ENCODE results near the gene DNAJB8.

Gene DNAJB8

DNA sequence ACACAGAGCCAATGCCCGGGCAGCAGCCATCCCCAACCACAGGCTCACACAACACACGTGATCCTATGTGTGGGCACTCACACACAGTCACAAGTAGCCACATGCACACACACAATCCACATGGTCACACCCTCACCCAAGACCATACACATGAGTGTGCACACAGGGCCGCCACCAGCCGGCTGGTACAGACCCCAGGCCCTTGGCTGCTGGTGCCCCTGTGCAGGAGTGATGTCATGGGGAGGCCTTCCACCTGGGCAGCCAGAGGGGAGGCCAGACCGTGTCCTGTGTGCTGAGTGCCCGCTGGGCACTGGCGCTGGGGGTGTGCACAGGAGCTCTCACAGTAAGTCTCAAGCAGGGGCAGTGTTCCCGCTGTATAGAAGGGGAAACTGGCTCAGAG is 36.9 kb downstream of the DNAJB8 start:
- TF ChIP-seq, protein P1, sequence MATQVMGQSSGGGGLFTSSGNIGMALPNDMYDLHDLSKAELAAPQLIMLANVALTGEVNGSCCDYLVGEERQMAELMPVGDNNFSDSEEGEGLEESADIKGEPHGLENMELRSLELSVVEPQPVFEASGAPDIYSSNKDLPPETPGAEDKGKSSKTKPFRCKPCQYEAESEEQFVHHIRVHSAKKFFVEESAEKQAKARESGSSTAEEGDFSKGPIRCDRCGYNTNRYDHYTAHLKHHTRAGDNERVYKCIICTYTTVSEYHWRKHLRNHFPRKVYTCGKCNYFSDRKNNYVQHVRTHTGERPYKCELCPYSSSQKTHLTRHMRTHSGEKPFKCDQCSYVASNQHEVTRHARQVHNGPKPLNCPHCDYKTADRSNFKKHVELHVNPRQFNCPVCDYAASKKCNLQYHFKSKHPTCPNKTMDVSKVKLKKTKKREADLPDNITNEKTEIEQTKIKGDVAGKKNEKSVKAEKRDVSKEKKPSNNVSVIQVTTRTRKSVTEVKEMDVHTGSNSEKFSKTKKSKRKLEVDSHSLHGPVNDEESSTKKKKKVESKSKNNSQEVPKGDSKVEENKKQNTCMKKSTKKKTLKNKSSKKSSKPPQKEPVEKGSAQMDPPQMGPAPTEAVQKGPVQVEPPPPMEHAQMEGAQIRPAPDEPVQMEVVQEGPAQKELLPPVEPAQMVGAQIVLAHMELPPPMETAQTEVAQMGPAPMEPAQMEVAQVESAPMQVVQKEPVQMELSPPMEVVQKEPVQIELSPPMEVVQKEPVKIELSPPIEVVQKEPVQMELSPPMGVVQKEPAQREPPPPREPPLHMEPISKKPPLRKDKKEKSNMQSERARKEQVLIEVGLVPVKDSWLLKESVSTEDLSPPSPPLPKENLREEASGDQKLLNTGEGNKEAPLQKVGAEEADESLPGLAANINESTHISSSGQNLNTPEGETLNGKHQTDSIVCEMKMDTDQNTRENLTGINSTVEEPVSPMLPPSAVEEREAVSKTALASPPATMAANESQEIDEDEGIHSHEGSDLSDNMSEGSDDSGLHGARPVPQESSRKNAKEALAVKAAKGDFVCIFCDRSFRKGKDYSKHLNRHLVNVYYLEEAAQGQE (IDR thresholded peaks at IDR 0.05; ENCODE audit: low read depth) = no peak
- no peak for TF ChIP-seq TAF1 (IDR thresholded peaks at IDR 0.05; ENCODE audit: low read depth)
- TF ChIP-seq CREB1 (IDR thresholded peaks at IDR 0.05; ENCODE audit: low read depth) = no peak
- TF ChIP-seq EGR1 (IDR thresholded peaks at IDR 0.05) = no peak
- TF ChIP-seq FOXM1 (IDR thresholded peaks at IDR 0.05; ENCODE audit: borderline replicate concordance, low read depth) = no peak
- no peak for TF ChIP-seq RAD21 (IDR thresholded peaks at IDR 0.05; ENCODE audit: low read depth)
- TF ChIP-seq CEBPB (IDR thresholded peaks at IDR 0.05) = no peak
- no peak for TF ChIP-seq EP300 (IDR thresholded peaks at IDR 0.05; ENCODE audit: borderline replicate concordance)
- no peak for TF ChIP-seq ZBTB7A (IDR thresholded peaks at IDR 0.05; ENCODE audit: low read depth)
- TF ChIP-seq, protein P2, sequence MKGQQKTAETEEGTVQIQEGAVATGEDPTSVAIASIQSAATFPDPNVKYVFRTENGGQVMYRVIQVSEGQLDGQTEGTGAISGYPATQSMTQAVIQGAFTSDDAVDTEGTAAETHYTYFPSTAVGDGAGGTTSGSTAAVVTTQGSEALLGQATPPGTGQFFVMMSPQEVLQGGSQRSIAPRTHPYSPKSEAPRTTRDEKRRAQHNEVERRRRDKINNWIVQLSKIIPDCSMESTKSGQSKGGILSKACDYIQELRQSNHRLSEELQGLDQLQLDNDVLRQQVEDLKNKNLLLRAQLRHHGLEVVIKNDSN (IDR thresholded peaks at IDR 0.05) = no peak
- TF ChIP-seq, protein P3, sequence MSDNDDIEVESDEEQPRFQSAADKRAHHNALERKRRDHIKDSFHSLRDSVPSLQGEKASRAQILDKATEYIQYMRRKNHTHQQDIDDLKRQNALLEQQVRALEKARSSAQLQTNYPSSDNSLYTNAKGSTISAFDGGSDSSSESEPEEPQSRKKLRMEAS (IDR thresholded peaks at IDR 0.05) = no peak
- TF ChIP-seq TEAD4 (IDR thresholded peaks at IDR 0.05) = no peak
- TF ChIP-seq NFIC (IDR thresholded peaks at IDR 0.05) = no peak
- TF ChIP-seq YY1 (IDR thresholded peaks at IDR 0.05; ENCODE audit: low read depth) = no peak
- TF ChIP-seq TCF12 (IDR thresholded peaks at IDR 0.05; ENCODE audit: low read depth) = no peak

DNA sequence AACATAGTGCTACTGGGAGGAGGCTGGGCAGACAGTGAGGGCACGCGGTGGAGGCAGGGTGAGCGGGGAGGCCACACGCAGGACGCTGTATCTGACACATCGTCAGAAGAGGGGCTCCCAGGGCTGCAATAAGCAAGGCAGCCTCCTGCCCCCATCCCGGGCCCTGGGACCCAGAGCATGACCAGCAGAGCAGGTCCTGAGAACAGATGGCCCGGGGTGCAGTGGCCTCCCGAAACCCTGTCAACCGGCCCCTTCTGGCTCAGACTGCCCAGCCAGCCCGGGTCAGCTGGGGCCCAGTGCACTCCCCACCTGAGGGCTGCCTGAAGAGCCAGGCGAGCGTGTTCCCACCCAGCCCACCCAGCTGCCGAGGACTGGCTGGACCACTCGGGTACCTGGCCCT is 37.4 kb downstream of the DNAJB8 start:
- TF ChIP-seq NFIC (IDR thresholded peaks at IDR 0.05) (no peak), EP300 (IDR thresholded peaks at IDR 0.05; ENCODE audit: borderline replicate concordance) (no peak), EGR1 (IDR thresholded peaks at IDR 0.05) (no peak), TCF12 (IDR thresholded peaks at IDR 0.05; ENCODE audit: low read depth) (no peak), TAF1 (IDR thresholded peaks at IDR 0.05; ENCODE audit: low read depth) (no peak), FOXM1 (IDR thresholded peaks at IDR 0.05; ENCODE audit: borderline replicate concordance, low read depth) (no peak), RAD21 (IDR thresholded peaks at IDR 0.05; ENCODE audit: low read depth) (no peak)
- TF ChIP-seq, protein P3 (IDR thresholded peaks at IDR 0.05) = no peak

DNA sequence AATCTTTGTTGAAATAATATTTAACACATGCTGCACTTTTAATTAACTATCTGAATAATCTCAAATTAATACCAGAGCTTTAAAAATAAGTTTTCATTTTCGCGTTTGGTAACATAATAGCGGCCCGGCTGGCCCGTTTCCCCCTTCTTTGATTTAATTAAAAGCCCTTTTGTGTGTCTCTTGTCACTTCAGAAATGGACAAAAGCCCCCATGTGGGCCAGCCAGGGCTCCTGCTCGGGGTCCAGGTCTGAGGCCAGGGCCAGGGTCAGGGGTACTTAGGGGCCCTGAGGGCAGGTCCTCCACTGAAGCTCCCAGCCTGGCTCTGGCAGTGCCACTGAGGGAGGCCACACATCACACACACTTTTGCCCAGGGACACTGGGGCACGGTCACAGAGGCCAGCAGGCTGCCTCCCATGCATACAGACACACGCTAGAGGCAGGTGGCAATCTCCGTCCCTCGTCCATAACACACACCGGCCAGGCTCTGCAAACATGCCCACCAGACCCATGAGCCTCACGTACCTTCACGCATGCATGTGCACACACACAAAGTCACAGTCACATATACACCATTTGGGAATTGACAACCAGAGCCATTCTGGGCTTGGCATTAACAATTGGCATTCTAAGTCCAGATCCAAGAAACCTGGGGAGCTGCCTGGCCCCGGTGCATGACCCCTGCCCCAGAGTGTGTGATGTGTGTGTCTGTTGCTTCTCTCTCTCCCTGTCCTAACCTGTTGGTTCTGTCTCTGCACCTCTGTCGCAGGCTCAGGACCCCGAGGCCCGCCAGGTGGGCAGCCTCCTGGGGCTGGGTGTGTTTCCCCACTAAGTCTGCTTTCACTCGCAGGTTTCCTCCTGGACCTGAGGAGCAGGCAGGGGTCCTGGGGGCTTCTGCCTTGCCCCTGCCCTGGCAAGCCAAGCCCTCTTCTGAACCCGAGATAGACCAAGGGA is 38.5 kb downstream of the DNAJB8 start:
- TF ChIP-seq CREB1 (IDR thresholded peaks at IDR 0.05; ENCODE audit: low read depth) = no peak
- no peak for TF ChIP-seq ZBTB7A (IDR thresholded peaks at IDR 0.05; ENCODE audit: low read depth)
- TF ChIP-seq, protein P2 (IDR thresholded peaks at IDR 0.05) = no peak
- no peak for TF ChIP-seq CEBPB (IDR thresholded peaks at IDR 0.05)
- no peak for TF ChIP-seq RAD21 (IDR thresholded peaks at IDR 0.05; ENCODE audit: low read depth)
- no peak for TF ChIP-seq NFIC (IDR thresholded peaks at IDR 0.05)
- TF ChIP-seq TAF1 (IDR thresholded peaks at IDR 0.05; ENCODE audit: low read depth) = no peak
- TF ChIP-seq, protein P1 (IDR thresholded peaks at IDR 0.05; ENCODE audit: low read depth) = no peak
- TF ChIP-seq EGR1 (IDR thresholded peaks at IDR 0.05) = no peak
- TF ChIP-seq TCF12 (IDR thresholded peaks at IDR 0.05; ENCODE audit: low read depth) = no peak

DNA sequence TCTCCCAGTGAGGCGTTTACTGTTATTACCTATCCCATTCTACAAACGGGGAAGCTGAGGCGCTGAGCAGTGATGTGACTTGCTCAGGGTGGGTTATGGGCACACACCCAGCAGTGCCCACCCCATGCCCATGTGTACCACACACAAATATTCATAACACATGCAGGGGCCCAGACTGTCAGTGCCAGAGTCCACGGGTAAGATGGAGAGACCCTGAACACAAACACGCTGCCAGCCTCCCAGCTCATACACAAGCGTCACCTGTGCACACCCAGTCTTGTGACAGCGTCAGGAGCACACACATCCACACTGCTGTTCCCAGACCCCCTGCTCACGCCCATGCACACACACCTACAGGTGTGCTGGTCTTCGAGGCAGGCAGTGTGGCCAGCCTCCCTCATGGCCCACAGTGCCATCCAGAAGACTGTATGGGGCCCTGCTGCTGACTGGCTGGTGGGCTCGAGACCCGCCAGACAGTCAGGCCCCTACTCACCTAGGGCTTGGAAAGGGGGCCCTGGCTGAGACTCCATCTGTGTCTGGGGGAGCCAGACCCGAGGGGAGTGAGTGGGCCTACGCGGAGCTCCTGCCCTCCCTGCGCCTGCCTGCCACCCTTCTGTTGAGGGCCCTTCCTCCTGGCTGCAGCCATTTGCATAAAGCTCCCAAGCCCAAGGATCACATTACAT is 39.4 kb downstream of the DNAJB8 start:
- TF ChIP-seq EGR1 (IDR thresholded peaks at IDR 0.05) = no peak
- TF ChIP-seq, protein P2 (IDR thresholded peaks at IDR 0.05) = no peak
- no peak for TF ChIP-seq FOXM1 (IDR thresholded peaks at IDR 0.05; ENCODE audit: borderline replicate concordance, low read depth)
- TF ChIP-seq YY1 (IDR thresholded peaks at IDR 0.05; ENCODE audit: low read depth) = no peak
- TF ChIP-seq RAD21 (IDR thresholded peaks at IDR 0.05; ENCODE audit: low read depth) = no peak
- TF ChIP-seq, protein P1 (IDR thresholded peaks at IDR 0.05; ENCODE audit: low read depth) = no peak
- no peak for TF ChIP-seq EP300 (IDR thresholded peaks at IDR 0.05; ENCODE audit: borderline replicate concordance)
- TF ChIP-seq TCF12 (IDR thresholded peaks at IDR 0.05; ENCODE audit: low read depth) = no peak
- TF ChIP-seq TAF1 (IDR thresholded peaks at IDR 0.05; ENCODE audit: low read depth) = no peak
- no peak for TF ChIP-seq CREB1 (IDR thresholded peaks at IDR 0.05; ENCODE audit: low read depth)
- TF ChIP-seq NFIC (IDR thresholded peaks at IDR 0.05) = no peak
- TF ChIP-seq CEBPB (IDR thresholded peaks at IDR 0.05) = no peak
- TF ChIP-seq, protein P3 (IDR thresholded peaks at IDR 0.05) = no peak
- TF ChIP-seq ZBTB7A (IDR thresholded peaks at IDR 0.05; ENCODE audit: low read depth) = no peak
- TF ChIP-seq TEAD4 (IDR thresholded peaks at IDR 0.05) = no peak

Measured in Ishikawa (cell line).